ENCODE data around the gene MILR1. TPM values are rescaled to one million over a fixed set of nuclear protein-coding genes. Genes with fewer than 3 reads are reported as not detected.
A peak's percentile ranks its signal among the peaks of the same experiment; 100 is the strongest.
"Not testable (repeated sequence)": the region's sequence is repeated elsewhere in the genome, so short reads cannot be mapped to it uniquely, and the experiment has no call there.

The MILR1 gene
- total and polyA plus RNA-seq, 4 donors: 5.6 to 8.9 (median 8.2) TPM

- H3K27ac ChIP-seq (ENCODE audit: low read depth, low read length): no peak overlapping the region
- DNase-seq (ENCODE audit: low read depth in 4 of 6, low spot score in 6 of 6): no peak
- H3K9me3 ChIP-seq (ENCODE audit: control insufficient read depth, insufficient read depth, low read length): no peaks in the 10 kb centered on the region
- peaks cover 11% of the 10 kb centered on the region for H3K36me3 ChIP-seq (ENCODE audit: control insufficient read depth, insufficient read depth, low read length)
- WGBS (ENCODE audit: insufficient coverage): no CpG with 5 or more reads among the region's 3 CpGs
- H3K4me3 ChIP-seq (ENCODE audit: low read depth, low read length): no peak overlapping the region
- H3K27me3 ChIP-seq (ENCODE audit: control insufficient read depth, insufficient read depth, low read length): no peaks in the 10 kb centered on the region
- peaks cover 18% of the 10 kb centered on the region for H3K4me1 ChIP-seq (ENCODE audit: control insufficient read depth, insufficient read depth, low read length)
Observed at GRCh38 chr17:64491994-64492393, 43.1 kb downstream of the MILR1 start.

GRCh38 chr17:64492481-64493109, 43.7 kb downstream of the MILR1 start:
- WGBS (ENCODE audit: insufficient coverage): no CpG with 5 or more reads among the region's 6 CpGs
- peaks cover 11% of the 10 kb centered on the region for H3K36me3 ChIP-seq (ENCODE audit: control insufficient read depth, insufficient read depth, low read length)
- H3K27ac ChIP-seq (ENCODE audit: low read depth, low read length): no peak overlapping the region
- no peak overlapping the region for H3K4me3 ChIP-seq (ENCODE audit: low read depth, low read length)
- no peak for DNase-seq (ENCODE audit: low read depth in 4 of 6, low spot score in 6 of 6)
- no peaks in the 10 kb centered on the region for H3K9me3 ChIP-seq (ENCODE audit: control insufficient read depth, insufficient read depth, low read length)
- no peaks in the 10 kb centered on the region for H3K27me3 ChIP-seq (ENCODE audit: control insufficient read depth, insufficient read depth, low read length)
- peaks cover 24% of the 10 kb centered on the region for H3K4me1 ChIP-seq (ENCODE audit: control insufficient read depth, insufficient read depth, low read length)

GRCh38 chr17:64494121-64494520, 45.2 kb downstream of the MILR1 start:
- peaks cover 24% of the 10 kb centered on the region for H3K4me1 ChIP-seq (ENCODE audit: control insufficient read depth, insufficient read depth, low read length)
- peaks cover 11% of the 10 kb centered on the region for H3K36me3 ChIP-seq (ENCODE audit: control insufficient read depth, insufficient read depth, low read length)
- no peak for DNase-seq (ENCODE audit: low read depth in 4 of 6, low spot score in 6 of 6)
- H3K27me3 ChIP-seq (ENCODE audit: control insufficient read depth, insufficient read depth, low read length): no peaks in the 10 kb centered on the region
- no CpG with 5 or more reads among the region's 2 CpGs for WGBS (ENCODE audit: insufficient coverage)
- no peaks in the 10 kb centered on the region for H3K9me3 ChIP-seq (ENCODE audit: control insufficient read depth, insufficient read depth, low read length)
- H3K4me3 ChIP-seq (ENCODE audit: low read depth, low read length): no peak overlapping the region
- no peak overlapping the region for H3K27ac ChIP-seq (ENCODE audit: low read depth, low read length)

- 90% methylated on average over 2 of the region's 5 CpGs for WGBS (ENCODE audit: insufficient coverage)
Observed at GRCh38 chr17:64495300-64495699, 46.4 kb downstream of the MILR1 start.

GRCh38 chr17:64496348-64496785, 47.5 kb downstream of the MILR1 start:
- Histone ChIP-seq H3K4me1 (ENCODE audit: control insufficient read depth, insufficient read depth, low read length) (peaks cover 24% of the 10 kb centered on the region), H3K27ac (ENCODE audit: low read depth, low read length) (peak overlapping the region; percentile 89), H3K9me3 (ENCODE audit: control insufficient read depth, insufficient read depth, low read length) (no peaks in the 10 kb centered on the region), H3K4me3 (ENCODE audit: low read depth, low read length) (peak overlapping the region; percentile 77), H3K27me3 (ENCODE audit: control insufficient read depth, insufficient read depth, low read length) (no peaks in the 10 kb centered on the region), H3K36me3 (ENCODE audit: control insufficient read depth, insufficient read depth, low read length) (peaks cover 17% of the 10 kb centered on the region)
- WGBS (ENCODE audit: insufficient coverage): under 1% methylated on average over 20 of the region's 20 CpGs
- DNase-seq (ENCODE audit: low read depth in 4 of 6, low spot score in 6 of 6): no peak

More at GRCh38 chr17:64495300-64495699, 46.4 kb downstream of the MILR1 start:
- H3K27me3 ChIP-seq (ENCODE audit: control insufficient read depth, insufficient read depth, low read length); H3K4me3 ChIP-seq (ENCODE audit: low read depth, low read length); H3K27ac ChIP-seq (ENCODE audit: low read depth, low read length); H3K9me3 ChIP-seq (ENCODE audit: control insufficient read depth, insufficient read depth, low read length); H3K36me3 ChIP-seq (ENCODE audit: control insufficient read depth, insufficient read depth, low read length); DNase-seq (ENCODE audit: low read depth in 4 of 6, low spot score in 6 of 6): not testable (repeated sequence)
- peaks cover 24% of the 10 kb centered on the region for H3K4me1 ChIP-seq (ENCODE audit: control insufficient read depth, insufficient read depth, low read length)

GRCh38 chr17:64496786-64497564, 48.1 kb downstream of the MILR1 start, which contains the start of gene POLG2:
Gene POLG2 (minus strand): TSS chr17:64497054. CDS start chr17:64496968, 86 bp downstream.
- peak within 1 kb of the TSS; percentile 77 for H3K4me3 ChIP-seq (ENCODE audit: low read depth, low read length)
- peaks cover 23% of the 10 kb centered on the region for H3K36me3 ChIP-seq (ENCODE audit: control insufficient read depth, insufficient read depth, low read length)
- no peaks in the 10 kb centered on the region for H3K9me3 ChIP-seq (ENCODE audit: control insufficient read depth, insufficient read depth, low read length)
- peaks cover 24% of the 10 kb centered on the region for H3K4me1 ChIP-seq (ENCODE audit: control insufficient read depth, insufficient read depth, low read length)
- H3K27me3 ChIP-seq (ENCODE audit: control insufficient read depth, insufficient read depth, low read length): no peaks in the 10 kb centered on the region
- DNase-seq (ENCODE audit: low read depth in 4 of 6, low spot score in 6 of 6): peak; percentile 76 to 98 (median 88)
- WGBS (ENCODE audit: insufficient coverage): 0% methylated on average over 49 of the region's 50 CpGs
- H3K27ac ChIP-seq (ENCODE audit: low read depth, low read length): peak within 1 kb of the TSS; percentile 89

GRCh38 chr17:64497565-64498035, 48.7 kb downstream of the MILR1 start:
- Histone ChIP-seq H3K4me3 (ENCODE audit: low read depth, low read length) (no peak overlapping the region), H3K4me1 (ENCODE audit: control insufficient read depth, insufficient read depth, low read length) (peaks cover 24% of the 10 kb centered on the region), H3K9me3 (ENCODE audit: control insufficient read depth, insufficient read depth, low read length) (no peaks in the 10 kb centered on the region), H3K27ac (ENCODE audit: low read depth, low read length) (peak overlapping the region; percentile 89), H3K36me3 (ENCODE audit: control insufficient read depth, insufficient read depth, low read length) (peaks cover 28% of the 10 kb centered on the region), H3K27me3 (ENCODE audit: control insufficient read depth, insufficient read depth, low read length) (no peaks in the 10 kb centered on the region)
- DNase-seq (ENCODE audit: low read depth in 4 of 6, low spot score in 6 of 6): no peak
- 33% methylated on average over 1 of the region's 4 CpGs for WGBS (ENCODE audit: insufficient coverage)

- H3K36me3 ChIP-seq (ENCODE audit: control insufficient read depth, insufficient read depth, low read length): peaks cover 32% of the 10 kb centered on the region
Observed at GRCh38 chr17:64498308-64499203, 49.6 kb downstream of the MILR1 start.

GRCh38 chr17:64499805-64500486, 51.0 kb downstream of the MILR1 start:
- Histone ChIP-seq H3K27ac (ENCODE audit: low read depth, low read length) (no peak overlapping the region), H3K9me3 (ENCODE audit: control insufficient read depth, insufficient read depth, low read length) (no peaks in the 10 kb centered on the region), H3K4me3 (ENCODE audit: low read depth, low read length) (no peak overlapping the region), H3K4me1 (ENCODE audit: control insufficient read depth, insufficient read depth, low read length) (peaks cover 20% of the 10 kb centered on the region), H3K36me3 (ENCODE audit: control insufficient read depth, insufficient read depth, low read length) (peaks cover 37% of the 10 kb centered on the region), H3K27me3 (ENCODE audit: control insufficient read depth, insufficient read depth, low read length) (no peaks in the 10 kb centered on the region)
- DNase-seq (ENCODE audit: low read depth in 4 of 6, low spot score in 6 of 6): peak in 1 of 6 donors; percentile 62
- 57% methylated on average over 1 of the region's 6 CpGs for WGBS (ENCODE audit: insufficient coverage)

More at GRCh38 chr17:64498308-64499203, 49.6 kb downstream of the MILR1 start:
- Histone ChIP-seq H3K4me3 (ENCODE audit: low read depth, low read length) (no peak overlapping the region), H3K9me3 (ENCODE audit: control insufficient read depth, insufficient read depth, low read length) (no peaks in the 10 kb centered on the region), H3K27ac (ENCODE audit: low read depth, low read length) (no peak overlapping the region), H3K4me1 (ENCODE audit: control insufficient read depth, insufficient read depth, low read length) (peaks cover 24% of the 10 kb centered on the region), H3K27me3 (ENCODE audit: control insufficient read depth, insufficient read depth, low read length) (no peaks in the 10 kb centered on the region)
- 89% methylated on average over 1 of the region's 7 CpGs for WGBS (ENCODE audit: insufficient coverage)
- no peak for DNase-seq (ENCODE audit: low read depth in 4 of 6, low spot score in 6 of 6)

Measured in spinal cord (tissue), 10 donors.